HCT116 (cell line): ENCODE results near the gene ARHGAP5. TPM values are rescaled to one million over a fixed set of nuclear protein-coding genes. Genes with fewer than 3 reads are reported as not detected.

ENCODE experiments used
- ATAC-seq: fragments of 200-7000 bp; cut with Tn5 transposase; 2 replicates; pipeline ENCODE4 v1.9.1; 2020; ENCODE audit warnings: mild to moderate bottlenecking, moderate library complexity
- BruUV-seq: library from RNA; stranded (reverse); fragments of 400-500 nt; replicated peaks from 2 replicates; lab custom pipeline; 2021; lab: Mats Ljungman, UMichigan
- CTCF ChIA-PET: fragments of 300-600 bp; sonication (Branson Sonifier 250); formaldehyde crosslinking; loops from one replicate; lab custom pipeline; 2021; ENCODE audit warnings: antibody characterized with exemption; lab: Charles Lee
- POLR2A ChIA-PET: fragments of 300-600, 350-600 bp; sonication (Branson Sonifier 250); formaldehyde crosslinking; loops from one replicate; lab custom pipeline; 2021; ENCODE audit warnings: antibody characterized with exemption; lab: Charles Lee
- RAD21 ChIA-PET, 2 experiments: fragments of 300-600 bp; sonication (Branson Sonifier 250); formaldehyde crosslinking; loops; one replicate each; lab custom pipeline; 2023; ENCODE audit warnings: low total read pairs in 2 of 2; ENCODE audit not compliant: uncharacterized antibody in 2 of 2, unreplicated experiment in 2 of 2, low non-redundant PET in 1 of 2; lab: Charles Lee
- DNase-seq: peaks from one replicate; pipeline ENCODE4 v3.0.0-alpha.2; 2010; ENCODE audit warnings: low read depth, low spot score
- H2AFZ ChIP-seq: fragments of 200-600 bp; shearing (Covaris generic), sonication (generic); 2 replicates; pipeline ENCODE4 v1.6.1; 2017; ENCODE audit warnings: low read depth, mixed run types, mixed read lengths, antibody characterized with exemption, low read length; ENCODE audit not compliant: poor library complexity, severe bottlenecking
- H3K27ac ChIP-seq: 2 replicates; pipeline ENCODE4 v1.5.1; 2012; ENCODE audit warnings: low read depth, low read length
- H3K27me3 ChIP-seq: fragments of 200-600 bp; sonication (generic); 2 replicates; pipeline ENCODE4 v1.6.1; 2016; ENCODE audit warnings: mixed run types, low read length, mixed read lengths; ENCODE audit not compliant: insufficient read depth
- H3K36me3 ChIP-seq, 2 experiments: fragments of 200-500 bp in 1 of 2; fragments of 200-600 bp in 1 of 2; sonication (Bioruptor generic) in 1 of 2; sonication (generic) in 1 of 2; 2 replicates each; pipeline versions ENCODE4 v1.5.1 to v1.6.1; 2014 to 2016; ENCODE audit warnings: low read length in 2 of 2, inconsistent platforms in 1 of 2, mixed read lengths in 1 of 2, mixed run types in 1 of 2; ENCODE audit not compliant: insufficient read depth in 2 of 2, control insufficient read depth in 1 of 2
- H3K4me1 ChIP-seq, 2 experiments: fragments of 200-600 bp in 1 of 2; sonication (generic) in 1 of 2; 2 replicates each; pipeline versions ENCODE4 v1.5.1 to v1.6.1; 2012 to 2017; ENCODE audit warnings: low read length in 2 of 2, inconsistent platforms in 1 of 2, mild to moderate bottlenecking in 1 of 2, mixed read lengths in 1 of 2, mixed run types in 1 of 2, moderate library complexity in 1 of 2; ENCODE audit not compliant: insufficient read depth in 2 of 2, control insufficient read depth in 1 of 2
- H3K4me2 ChIP-seq: fragments of 200-600 bp; sonication (generic); 2 replicates; pipeline ENCODE4 v1.6.1; 2017; ENCODE audit warnings: mixed run types, low read length, mixed read lengths
- H3K4me3 ChIP-seq, 2 experiments: fragments of 200-600 bp in 1 of 2; sonication (generic) in 1 of 2; replicated peaks in 1 of 2; 2 replicates each; pipeline ENCODE4 v1.5.1; 2011 to 2016; ENCODE audit warnings: low read length in 2 of 2, control low read depth in 1 of 2, low read depth in 1 of 2, mild to moderate bottlenecking in 1 of 2, mixed read lengths in 1 of 2, mixed run types in 1 of 2
- H3K79me2 ChIP-seq: fragments of 200-600 bp; sonication (generic); 2 replicates; pipeline ENCODE4 v1.6.1; 2017; ENCODE audit warnings: mild to moderate bottlenecking, mixed run types, low read length, moderate library complexity, mixed read lengths; ENCODE audit not compliant: insufficient read depth
- H3K9ac ChIP-seq: fragments of 200-600 bp; sonication (generic); 2 replicates; pipeline ENCODE4 v1.6.1; 2016; ENCODE audit warnings: low read length, mixed read lengths
- H3K9me2 ChIP-seq: fragments of 200-600 bp; sonication (generic), shearing (Covaris generic); 2 replicates; pipeline ENCODE4 v1.6.1; 2017; ENCODE audit warnings: mixed run types, mild to moderate bottlenecking, moderate library complexity; ENCODE audit not compliant: insufficient read depth
- H3K9me3 ChIP-seq, 2 experiments: fragments of 200-500 bp in 1 of 2; fragments of 200-600 bp in 1 of 2; sonication (Bioruptor generic) in 1 of 2; sonication (generic) in 1 of 2; 2 replicates each; pipeline ENCODE4 v1.6.1; 2014 to 2017; ENCODE audit warnings: low read length in 2 of 2, mixed read lengths in 2 of 2, inconsistent platforms in 1 of 2, low read depth in 1 of 2, mild to moderate bottlenecking in 1 of 2, mixed run types in 1 of 2, moderate library complexity in 1 of 2; ENCODE audit not compliant: control insufficient read depth in 1 of 2, insufficient read depth in 1 of 2
- H4K20me1 ChIP-seq: fragments of 200-600 bp; sonication (generic), shearing (Covaris generic); 2 replicates; pipeline ENCODE4 v1.6.1; 2017; ENCODE audit warnings: mixed run types, mild to moderate bottlenecking, moderate library complexity; ENCODE audit not compliant: insufficient read depth
- CBX3 ChIP-seq: IDR thresholded peaks from 2 replicates; pipeline ENCODE4 v1.6.1; 2012; ENCODE audit warnings: low read depth
- CEBPB ChIP-seq: IDR thresholded peaks from 2 replicates; pipeline ENCODE4 v1.6.1; 2012; ENCODE audit warnings: low read depth
- CTCF ChIP-seq, 3 experiments: fragments of 200-600 bp in 1 of 3; sonication (generic) in 1 of 3; IDR thresholded peaks in 2 of 3; conservative IDR thresholded peaks in 1 of 3; 2 replicates each; pipeline ENCODE4 v1.5.1; 2012 to 2017; ENCODE audit warnings: low read depth in 2 of 3, low read length in 2 of 3, antibody characterized with exemption in 1 of 3, borderline replicate concordance in 1 of 3, control low read depth in 1 of 3, mild to moderate bottlenecking in 1 of 3, mixed read lengths in 1 of 3, mixed run types in 1 of 3, moderate library complexity in 1 of 3; ENCODE audit not compliant: insufficient read depth in 1 of 3
- FOSL1 ChIP-seq: IDR thresholded peaks from 2 replicates; pipeline ENCODE4 v1.6.1; 2012; ENCODE audit warnings: low read depth
- JUND ChIP-seq: IDR thresholded peaks from 2 replicates; pipeline ENCODE4 v1.6.1; 2012
- POLR2AphosphoS5 ChIP-seq: IDR thresholded peaks from 2 replicates; pipeline ENCODE4 v1.6.1; 2011; ENCODE audit warnings: mild to moderate bottlenecking, low read depth, low read length, moderate library complexity
- SRF ChIP-seq: IDR thresholded peaks from 2 replicates; pipeline ENCODE4 v1.6.1; 2012; ENCODE audit warnings: low read depth
- ZNF274 ChIP-seq: fragments of 200-500 bp; sonication (Bioruptor generic); IDR thresholded peaks from 2 replicates; pipeline ENCODE4 v1.6.1; 2014; ENCODE audit warnings: mild to moderate bottlenecking, low read depth, low read length, inconsistent platforms
- intact Hi-C: fragments of 100-400 bp; cut with micrococcal nuclease; formaldehyde crosslinking; loops from 2 replicates; pipeline ENCODE4 v1.10.0; 2022
- total RNA-seq: library from RNA; stranded (reverse); gene quantifications from one replicate; pipeline ENCODE4 v1.2.1, GENCODE V29; 2021; ENCODE audit not compliant: unreplicated experiment
- TF ChIP-seq, protein P1 (sequence below): IDR thresholded peaks from 2 replicates; pipeline ENCODE4 v1.6.1; 2012; ENCODE audit warnings: low read depth

ARHGAP5 gene
- total RNA-seq, 1 experiment from 2014 or later = 66.7 TPM

- ChIA-PET POLR2A (interaction anchor here (0.6 kb wide), 1 partner anchor 28 kb away, joined by 3 read pairs; no protein-coding TSS in a partner anchor), CTCF (no interaction called here), RAD21 (no interaction called here)
- Histone ChIP-seq H3K27me3 (no peaks in the 10 kb centered on the region), H2AFZ (no peak overlapping the region), H3K27ac (no peak overlapping the region), H3K4me2 (no peak overlapping the region), H3K4me1 (no peaks in the 10 kb centered on the region), H3K4me3 (no peak overlapping the region), H3K9me3 (no peaks in the 10 kb centered on the region), H3K9me2 (no peaks in the 10 kb centered on the region), H4K20me1 (no peaks in the 10 kb centered on the region), H3K79me2 (no peaks in the 10 kb centered on the region), H3K36me3 (no peaks in the 10 kb centered on the region), H3K9ac (no peak overlapping the region)
- ATAC-seq (no peak), DNase-seq (no peak)
- intact Hi-C loops = no loop called here
- no peak for TF ChIP-seq JUND
- TF ChIP-seq ZNF274 = no peak
- no peak for TF ChIP-seq CTCF (IDR thresholded peaks at IDR 0.05 in 2 of 3, conservative IDR thresholded peaks at IDR 0.05 in 1 of 3; ENCODE audit: borderline replicate concordance in 1 of 3, insufficient read depth in 1 of 3, low read depth in 2 of 3, low read length in 2 of 3)
- no TSS peak for BruUV-seq
These were observed 38.2 kb upstream of the ARHGAP5 start for GRCh38 chr14:32038876-32039275.

- ChIA-PET POLR2A (no interaction called here), RAD21 (no interaction called here), CTCF (no interaction called here)
- H3K9me2 ChIP-seq = no peaks in the 10 kb centered on the region
- no peaks in the 10 kb centered on the region for H4K20me1 ChIP-seq
- no peak overlapping the region for H2AFZ ChIP-seq
- no peak overlapping the region for H3K27ac ChIP-seq
- H3K79me2 ChIP-seq = no peaks in the 10 kb centered on the region
- DNase-seq = no peak
- no peak overlapping the region for H3K4me3 ChIP-seq
- no peaks in the 10 kb centered on the region for H3K27me3 ChIP-seq
- no peak overlapping the region for H3K9ac ChIP-seq
- intact Hi-C loops = no loop called here
- ATAC-seq = no peak
- TF ChIP-seq, protein P1, sequence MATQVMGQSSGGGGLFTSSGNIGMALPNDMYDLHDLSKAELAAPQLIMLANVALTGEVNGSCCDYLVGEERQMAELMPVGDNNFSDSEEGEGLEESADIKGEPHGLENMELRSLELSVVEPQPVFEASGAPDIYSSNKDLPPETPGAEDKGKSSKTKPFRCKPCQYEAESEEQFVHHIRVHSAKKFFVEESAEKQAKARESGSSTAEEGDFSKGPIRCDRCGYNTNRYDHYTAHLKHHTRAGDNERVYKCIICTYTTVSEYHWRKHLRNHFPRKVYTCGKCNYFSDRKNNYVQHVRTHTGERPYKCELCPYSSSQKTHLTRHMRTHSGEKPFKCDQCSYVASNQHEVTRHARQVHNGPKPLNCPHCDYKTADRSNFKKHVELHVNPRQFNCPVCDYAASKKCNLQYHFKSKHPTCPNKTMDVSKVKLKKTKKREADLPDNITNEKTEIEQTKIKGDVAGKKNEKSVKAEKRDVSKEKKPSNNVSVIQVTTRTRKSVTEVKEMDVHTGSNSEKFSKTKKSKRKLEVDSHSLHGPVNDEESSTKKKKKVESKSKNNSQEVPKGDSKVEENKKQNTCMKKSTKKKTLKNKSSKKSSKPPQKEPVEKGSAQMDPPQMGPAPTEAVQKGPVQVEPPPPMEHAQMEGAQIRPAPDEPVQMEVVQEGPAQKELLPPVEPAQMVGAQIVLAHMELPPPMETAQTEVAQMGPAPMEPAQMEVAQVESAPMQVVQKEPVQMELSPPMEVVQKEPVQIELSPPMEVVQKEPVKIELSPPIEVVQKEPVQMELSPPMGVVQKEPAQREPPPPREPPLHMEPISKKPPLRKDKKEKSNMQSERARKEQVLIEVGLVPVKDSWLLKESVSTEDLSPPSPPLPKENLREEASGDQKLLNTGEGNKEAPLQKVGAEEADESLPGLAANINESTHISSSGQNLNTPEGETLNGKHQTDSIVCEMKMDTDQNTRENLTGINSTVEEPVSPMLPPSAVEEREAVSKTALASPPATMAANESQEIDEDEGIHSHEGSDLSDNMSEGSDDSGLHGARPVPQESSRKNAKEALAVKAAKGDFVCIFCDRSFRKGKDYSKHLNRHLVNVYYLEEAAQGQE = no peak
- TF ChIP-seq FOSL1 (no peak), POLR2AphosphoS5 (no peak), CBX3 (no peak), SRF (no peak), CEBPB (no peak)
- no peaks in the 10 kb centered on the region for H3K4me1 ChIP-seq
- BruUV-seq = no TSS peak
- no peak overlapping the region for H3K4me2 ChIP-seq
- no peaks in the 10 kb centered on the region for H3K36me3 ChIP-seq
- H3K9me3 ChIP-seq = no peaks in the 10 kb centered on the region
These were observed 37.6 kb upstream of the ARHGAP5 start for GRCh38 chr14:32039401-32040030.
